Activated CD8-positive, alpha-beta T cell treated with anti-CD3 and anti-CD28 coated beads, Interleukin-2, amount 10 ng/mL, durations not matched to agents 7 days and 5 days (primary cell): ENCODE measurements around the gene MAS1. TPM values are rescaled to one million over a fixed set of nuclear protein-coding genes. Genes with fewer than 3 reads are reported as not detected.
"Not testable (repeated sequence)": the region's sequence is repeated elsewhere in the genome, so short reads cannot be mapped to it uniquely, and the experiment has no call there.

Source experiments
- ATAC-seq: fragments of 150-1000 bp; cut with Tn5 transposase; one replicate; pipeline ENCODE4 v1.10.0; 2021; ENCODE audit warnings: moderate library complexity
- CTCF ChIA-PET: fragments of 350-600 bp; sonication (Branson Sonifier 250); formaldehyde crosslinking; loops from one replicate; lab custom pipeline; 2021; ENCODE audit warnings: antibody characterized with exemption; lab: Charles Lee
- POLR2A ChIA-PET: fragments of 350-600 bp; sonication (Branson Sonifier 250); formaldehyde crosslinking; loops from one replicate; lab custom pipeline; 2021; ENCODE audit warnings: antibody characterized with exemption; lab: Charles Lee
- DNase-seq: peaks from one replicate; pipeline ENCODE4 v3.0.0-alpha.2; 2020
- H3K27ac Mint-ChIP-seq: one replicate; pipeline ENCODE4 v1.8.0; 2021; ENCODE audit warnings: mild to moderate bottlenecking, mixed read lengths
- H3K27me3 Mint-ChIP-seq: one replicate; pipeline ENCODE4 v1.8.0; 2021; ENCODE audit warnings: low read depth, mixed read lengths
- H3K36me3 Mint-ChIP-seq: one replicate; pipeline ENCODE4 v1.8.0; 2021; ENCODE audit warnings: low read depth, mixed read lengths
- H3K4me1 Mint-ChIP-seq: one replicate; pipeline ENCODE4 v1.8.0; 2021; ENCODE audit warnings: low read depth, mixed read lengths
- H3K4me3 Mint-ChIP-seq: one replicate; pipeline ENCODE4 v1.8.0; 2021; ENCODE audit warnings: mild to moderate bottlenecking, mixed read lengths
- H3K9me3 Mint-ChIP-seq: one replicate; pipeline ENCODE4 v1.8.0; 2022; ENCODE audit warnings: mixed read lengths; ENCODE audit not compliant: insufficient read depth
- total RNA-seq, 2 experiments: library from RNA; stranded (reverse); gene quantifications; one replicate each; pipeline ENCODE4 v1.2.3, GENCODE V29; 2021

Gene MAS1
- total RNA-seq, 2 experiments from 2014 or later = not detected

- no peaks in the 10 kb centered on the region for H3K36me3 Mint-ChIP-seq
- no peak overlapping the region for H3K27ac Mint-ChIP-seq
- H3K4me3 Mint-ChIP-seq = no peak overlapping the region
- peaks cover 28% of the 10 kb centered on the region for H3K27me3 Mint-ChIP-seq
- DNase-seq = no peak
- ChIA-PET POLR2A (no interaction called here), CTCF (no interaction called here)
- peaks cover 1% of the 10 kb centered on the region for H3K4me1 Mint-ChIP-seq
- ATAC-seq = no peak
- no peaks in the 10 kb centered on the region for H3K9me3 Mint-ChIP-seq
Measured at GRCh38 chr6:159908535-159908934, 17.7 kb downstream of the MAS1 start.

- no peaks in the 10 kb centered on the region for H3K9me3 Mint-ChIP-seq
- no peak overlapping the region for H3K4me3 Mint-ChIP-seq
- H3K36me3 Mint-ChIP-seq = no peaks in the 10 kb centered on the region
- peaks cover 28% of the 10 kb centered on the region for H3K27me3 Mint-ChIP-seq
- H3K4me1 Mint-ChIP-seq = peaks cover 1% of the 10 kb centered on the region
- DNase-seq (no peak), ATAC-seq (no peak)
- H3K27ac Mint-ChIP-seq = no peak overlapping the region
- CTCF ChIA-PET = no interaction called here
- POLR2A ChIA-PET = no interaction called here
Measured at GRCh38 chr6:159908979-159909378, 18.2 kb downstream of the MAS1 start.

- no peak for DNase-seq
- no peak overlapping the region for H3K4me3 Mint-ChIP-seq
- no peaks in the 10 kb centered on the region for H3K36me3 Mint-ChIP-seq
- ChIA-PET CTCF (no interaction called here), POLR2A (no interaction called here)
- no peak overlapping the region for H3K27ac Mint-ChIP-seq
- peaks cover 30% of the 10 kb centered on the region for H3K27me3 Mint-ChIP-seq
- no peak for ATAC-seq
- H3K9me3 Mint-ChIP-seq = no peaks in the 10 kb centered on the region
- H3K4me1 Mint-ChIP-seq = peaks cover 1% of the 10 kb centered on the region
Measured at GRCh38 chr6:159910342-159910741, 19.6 kb downstream of the MAS1 start.

GRCh38 chr6:159913375-159913774, 22.6 kb downstream of the MAS1 start:
- ChIA-PET CTCF (interaction anchor here (1.0 kb wide), 1 partner anchor 11 kb away, joined by 3 read pairs; no protein-coding TSS in a partner anchor), POLR2A (no interaction called here)
- DNase-seq (no peak), ATAC-seq (no peak)
- H3K27me3 Mint-ChIP-seq = peaks cover 26% of the 10 kb centered on the region
- H3K36me3 Mint-ChIP-seq = no peaks in the 10 kb centered on the region
- no peaks in the 10 kb centered on the region for H3K9me3 Mint-ChIP-seq
- no peak overlapping the region for H3K4me3 Mint-ChIP-seq
- H3K4me1 Mint-ChIP-seq = peaks cover 1% of the 10 kb centered on the region
- H3K27ac Mint-ChIP-seq = no peak overlapping the region

GRCh38 chr6:159913862-159914564, 23.2 kb downstream of the MAS1 start:
- POLR2A ChIA-PET = no interaction called here
- no peak overlapping the region for H3K4me3 Mint-ChIP-seq
- no peaks in the 10 kb centered on the region for H3K9me3 Mint-ChIP-seq
- ATAC-seq = no peak
- CTCF ChIA-PET = no interaction called here
- no peak overlapping the region for H3K27ac Mint-ChIP-seq
- H3K4me1 Mint-ChIP-seq = peaks cover 1% of the 10 kb centered on the region
- DNase-seq = no peak
- H3K36me3 Mint-ChIP-seq = no peaks in the 10 kb centered on the region
- H3K27me3 Mint-ChIP-seq = peaks cover 23% of the 10 kb centered on the region

- Mint-ChIP-seq H3K9me3 (no peaks in the 10 kb centered on the region), H3K4me1 (peaks cover 1% of the 10 kb centered on the region), H3K27ac (no peak overlapping the region), H3K4me3 (no peak overlapping the region), H3K36me3 (no peaks in the 10 kb centered on the region), H3K27me3 (peaks cover 22% of the 10 kb centered on the region)
- POLR2A ChIA-PET = no interaction called here
- ATAC-seq (no peak), DNase-seq (no peak)
- CTCF ChIA-PET = no interaction called here
Measured at GRCh38 chr6:159914565-159914923, 23.8 kb downstream of the MAS1 start.

- H3K27me3 Mint-ChIP-seq = peaks cover 20% of the 10 kb centered on the region
- DNase-seq (no peak), ATAC-seq (no peak)
- CTCF ChIA-PET = no interaction called here
- no peak overlapping the region for H3K27ac Mint-ChIP-seq
- no peaks in the 10 kb centered on the region for H3K36me3 Mint-ChIP-seq
- peaks cover 1% of the 10 kb centered on the region for H3K4me1 Mint-ChIP-seq
- no peaks in the 10 kb centered on the region for H3K9me3 Mint-ChIP-seq
- H3K4me3 Mint-ChIP-seq = no peak overlapping the region
- POLR2A ChIA-PET = no interaction called here
Measured at GRCh38 chr6:159915397-159915796, 24.6 kb downstream of the MAS1 start.

- CTCF ChIA-PET = no interaction called here
- Mint-ChIP-seq H3K27me3 (peaks cover 16% of the 10 kb centered on the region), H3K27ac (no peak overlapping the region), H3K36me3 (no peaks in the 10 kb centered on the region), H3K9me3 (no peaks in the 10 kb centered on the region), H3K4me3 (no peak overlapping the region), H3K4me1 (peaks cover 1% of the 10 kb centered on the region)
- POLR2A ChIA-PET = no interaction called here
- DNase-seq (no peak), ATAC-seq (no peak)
Measured at GRCh38 chr6:159916237-159916636, 25.4 kb downstream of the MAS1 start.

GRCh38 chr6:159916752-159917151, 26.0 kb downstream of the MAS1 start:
- Mint-ChIP-seq H3K27me3 (peaks cover 15% of the 10 kb centered on the region), H3K4me3 (no peak overlapping the region), H3K4me1 (peaks cover 1% of the 10 kb centered on the region), H3K27ac (no peak overlapping the region), H3K36me3 (no peaks in the 10 kb centered on the region), H3K9me3 (no peaks in the 10 kb centered on the region)
- DNase-seq (no peak), ATAC-seq (no peak)
- CTCF ChIA-PET = no interaction called here
- POLR2A ChIA-PET = no interaction called here

- Mint-ChIP-seq H3K27ac (no peak overlapping the region), H3K9me3 (no peaks in the 10 kb centered on the region), H3K36me3 (no peaks in the 10 kb centered on the region), H3K27me3 (peaks cover 9% of the 10 kb centered on the region), H3K4me1 (no peaks in the 10 kb centered on the region), H3K4me3 (no peak overlapping the region)
- DNase-seq (no peak), ATAC-seq (no peak)
- ChIA-PET CTCF (interaction anchor here (1.1 kb wide), 1 partner anchor 67 kb away, joined by 3 read pairs; no protein-coding TSS in a partner anchor), POLR2A (no interaction called here)
Measured at GRCh38 chr6:159919011-159919511, 28.3 kb downstream of the MAS1 start.

- Mint-ChIP-seq H3K4me3 (no peak overlapping the region), H3K27ac (no peak overlapping the region), H3K27me3 (peaks cover 15% of the 10 kb centered on the region), H3K9me3 (no peaks in the 10 kb centered on the region), H3K36me3 (no peaks in the 10 kb centered on the region), H3K4me1 (no peaks in the 10 kb centered on the region)
- ChIA-PET POLR2A (no interaction called here), CTCF (interaction anchor here (1.1 kb wide), 1 partner anchor 68 kb away, joined by 3 read pairs; no protein-coding TSS in a partner anchor)
- ATAC-seq = no peak
- no peak for DNase-seq
Measured at GRCh38 chr6:159919800-159920199, 29.0 kb downstream of the MAS1 start.

GRCh38 chr6:159924150-159924549, 33.4 kb downstream of the MAS1 start:
- POLR2A ChIA-PET, H3K4me1 Mint-ChIP-seq, H3K9me3 Mint-ChIP-seq, H3K36me3 Mint-ChIP-seq, DNase-seq, ATAC-seq, H3K27ac Mint-ChIP-seq, H3K4me3 Mint-ChIP-seq: not testable (repeated sequence)
- peaks cover 21% of the 10 kb centered on the region for H3K27me3 Mint-ChIP-seq
- CTCF ChIA-PET = interaction anchor here (0.7 kb wide), 1 partner anchor 11 kb away, joined by 3 read pairs; no protein-coding TSS in a partner anchor
